GM12865 (cell line): ENCODE measurements around the gene EED.
A peak's percentile ranks its signal among the peaks of the same experiment; 100 is the strongest.
"Not testable (repeated sequence)": the region's sequence is repeated elsewhere in the genome, so short reads cannot be mapped to it uniquely, and the experiment has no call there.

ENCODE experiments used
- DNase-seq: peaks from one replicate; pipeline ENCODE4 v3.0.0; 2010; ENCODE audit warnings: low read depth
- H3K4me3 ChIP-seq: 2 replicates; pipeline ENCODE4 v1.5.1; 2011; ENCODE audit warnings: mild to moderate bottlenecking, low read depth, low read length, control low read depth
- CTCF ChIP-seq: IDR thresholded peaks from 2 replicates; pipeline ENCODE4 v1.5.1; 2011; ENCODE audit warnings: low read length, control low read depth, low read depth, inconsistent platforms; ENCODE audit not compliant: insufficient read depth; ENCODE audit errors: missing control alignments

Gene EED

DNA sequence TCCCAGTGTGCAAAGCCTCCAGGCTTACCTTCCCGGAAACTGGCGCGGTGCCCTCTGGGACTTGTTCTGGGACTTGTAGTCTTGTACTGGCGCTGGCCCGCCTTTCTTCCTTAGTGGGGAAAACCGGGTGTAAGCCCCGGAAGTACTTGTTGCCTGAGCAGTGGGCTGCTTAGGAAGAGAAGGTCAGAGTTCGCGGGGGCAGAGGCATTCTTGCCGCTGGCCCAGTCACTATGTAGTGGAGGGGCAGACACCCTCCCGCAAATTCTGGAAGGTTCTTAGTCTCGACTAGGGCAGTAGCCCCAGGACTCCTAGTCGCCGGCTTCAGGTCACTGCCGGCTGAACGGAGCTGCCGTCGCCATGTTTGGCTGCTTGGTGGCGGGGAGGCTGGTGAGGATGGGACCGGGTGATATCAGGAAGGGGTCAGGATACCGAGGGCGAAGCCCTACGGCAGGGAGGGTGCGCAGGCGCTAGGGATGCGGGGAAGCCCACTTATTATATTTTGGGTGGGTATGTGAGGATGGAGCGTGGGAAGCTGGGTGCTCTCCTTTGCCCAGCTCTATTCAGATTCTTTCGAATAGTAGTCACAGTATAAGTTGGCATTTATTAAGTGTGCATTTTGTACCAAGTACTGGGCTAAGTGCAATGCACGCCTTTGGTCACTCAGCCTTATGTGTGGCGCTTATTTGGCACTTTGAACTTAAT, 57.7 kb downstream of the EED start, which contains the start of gene HIKESHI:
TSS of gene HIKESHI (plus strand) at position 149 of the 702 bp plus-strand sequence. CDS start at position 358, 209 bp downstream.
- peak within 1 kb of the TSS; percentile 77 for H3K4me3 ChIP-seq
- TF ChIP-seq CTCF, result no peak
- DNase-seq, result peak; percentile 95

DNA sequence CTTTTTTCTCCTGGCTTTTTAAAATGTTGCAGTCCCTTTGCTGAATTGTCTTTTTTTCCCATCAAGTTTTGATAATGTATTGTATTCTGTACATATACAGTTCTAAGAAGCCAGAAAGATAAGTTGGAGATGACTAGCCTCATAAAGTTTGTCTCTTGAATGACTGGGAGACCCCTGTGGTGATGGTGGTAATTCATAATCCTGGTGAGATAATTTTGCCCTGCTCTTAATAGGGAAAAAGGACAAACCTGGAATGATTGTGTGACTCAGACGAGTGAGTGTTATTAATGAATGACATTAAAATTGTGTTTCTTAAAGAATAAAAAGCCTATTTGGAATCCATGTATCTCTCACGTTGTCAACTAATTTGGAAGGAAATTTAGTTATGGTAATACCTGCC, 58.7 kb downstream of the EED start:
- no peak for DNase-seq

DNA sequence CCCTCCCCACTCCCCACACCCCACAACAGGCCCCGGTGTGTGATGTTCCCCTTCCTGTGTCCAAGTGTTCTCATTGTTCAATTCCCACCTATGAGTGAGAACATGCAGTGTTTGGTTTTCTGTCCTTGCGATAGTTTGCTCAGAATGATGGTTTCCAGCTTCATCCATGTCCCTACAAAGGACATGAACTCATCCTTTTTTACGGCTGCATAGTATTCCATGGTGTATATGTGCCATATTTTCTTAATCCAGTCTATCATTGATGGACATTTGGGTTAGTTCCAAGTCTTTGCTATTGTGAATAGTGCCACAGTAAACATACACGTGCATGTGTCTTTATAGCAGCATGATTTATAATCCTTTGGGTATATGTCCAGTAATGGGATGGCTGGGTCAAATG, 64.2 kb downstream of the EED start:
- DNase-seq, result not testable (repeated sequence)

More for the DNA sequence above, 58.7 kb downstream of the EED start:
- peak overlapping the region; percentile 77 for H3K4me3 ChIP-seq
- no peak for TF ChIP-seq CTCF

DNA sequence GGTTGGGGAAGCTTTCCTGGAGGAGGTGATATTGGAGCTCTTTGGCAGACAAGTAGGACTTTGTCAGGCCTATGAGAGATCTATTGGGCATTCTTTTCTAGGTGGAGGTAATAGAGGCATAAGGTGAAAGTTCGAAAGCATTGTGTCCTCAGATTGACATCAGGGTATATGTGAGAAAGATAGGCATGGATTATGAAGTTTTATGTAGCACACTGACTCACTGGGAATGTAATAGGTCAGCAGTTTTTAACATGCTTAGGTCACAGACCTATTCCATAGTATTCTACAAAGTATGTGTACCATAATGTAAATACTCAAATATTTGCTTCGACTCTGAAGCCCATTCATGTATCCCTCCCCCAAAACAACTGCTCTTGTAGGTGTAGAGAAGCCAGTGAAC, 69.2 kb downstream of the EED start:
- no peak for DNase-seq
- TF ChIP-seq CTCF, result no peak

More for the DNA sequence above, 64.2 kb downstream of the EED start:
- not testable (repeated sequence) for H3K4me3 ChIP-seq

GRCh38 chr11:86314636-86315035, 70.1 kb downstream of the EED start:
- no peak for DNase-seq
- no peak overlapping the region for H3K4me3 ChIP-seq
- TF ChIP-seq CTCF, result no peak

More for the DNA sequence above, 69.2 kb downstream of the EED start:
- no peak overlapping the region for H3K4me3 ChIP-seq
